ENCODE measurements around the gene INCENP. TPM values are rescaled to one million over a fixed set of nuclear protein-coding genes. Genes with fewer than 3 reads are reported as not detected.
A peak's percentile ranks its signal among the peaks of the same experiment; 100 is the strongest.

The INCENP gene
- total and polyA plus RNA-seq, 2 experiments from 2014 or later: 35.6 to 131 TPM

DNA sequence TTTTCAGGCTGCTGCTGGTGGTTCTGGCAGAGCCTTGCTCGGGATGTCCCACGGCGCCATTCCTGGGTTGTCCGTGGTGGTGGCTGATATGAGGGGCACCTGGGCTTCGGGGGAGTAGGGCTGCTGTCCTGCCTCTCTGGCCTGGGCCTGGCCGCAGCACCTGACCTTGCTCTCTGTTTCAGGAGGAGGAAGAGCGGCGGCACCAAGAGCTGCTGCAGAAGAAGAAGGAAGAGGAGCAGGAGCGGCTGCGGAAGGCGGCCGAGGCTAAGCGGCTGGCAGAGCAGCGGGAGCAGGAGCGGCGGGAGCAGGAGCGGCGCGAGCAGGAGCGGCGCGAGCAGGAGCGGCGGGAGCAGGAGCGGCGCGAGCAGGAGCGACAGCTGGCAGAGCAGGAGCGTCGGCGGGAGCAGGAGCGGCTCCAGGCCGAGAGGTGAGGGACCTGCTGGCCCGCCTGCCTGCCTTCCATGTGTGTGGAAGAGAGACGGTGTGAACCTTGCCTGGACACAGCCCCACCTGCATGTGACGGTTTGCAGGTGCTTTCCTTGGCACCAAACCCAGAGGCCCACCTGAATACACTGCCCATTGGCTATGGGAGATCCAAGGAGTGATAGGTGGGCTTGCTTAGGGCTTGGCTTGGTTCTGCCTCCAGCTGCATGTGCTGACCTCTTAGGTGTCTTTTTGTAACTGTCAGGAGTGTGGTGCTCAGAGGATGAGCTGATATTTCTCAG is 22.8 kb downstream of the INCENP start:
- DNase-seq (ENCODE audit: low spot score) (no peak), ATAC-seq (no peak)
- Mint-ChIP-seq H3K27me3 (ENCODE audit: insufficient read depth, low read depth, poor library complexity) (peaks cover 18% of the 10 kb centered on the region), H3K4me1 (no peaks in the 10 kb centered on the region), H3K9me3 (no peaks in the 10 kb centered on the region), H3K27ac (no peak overlapping the region), H3K36me3 (ENCODE audit: low read depth) (peaks cover 82% of the 10 kb centered on the region), H3K4me3 (no peak overlapping the region)
- H2AFZ ChIP-seq: no peak overlapping the region
- H3F3A ChIP-seq (replicated peaks; ENCODE audit: low read depth): no peaks in the 10 kb centered on the region
- no peak overlapping the region for H3K27ac ChIP-seq (ENCODE audit: low read depth)
- H3K4me2 ChIP-seq: no peak overlapping the region
- no peaks in the 10 kb centered on the region for H3K9me2 ChIP-seq (ENCODE audit: insufficient read depth)
- H3K27me3 ChIP-seq (ENCODE audit: insufficient read depth): no peaks in the 10 kb centered on the region
- TF ChIP-seq ZNF331 (CRISPR knock-in tag; IDR thresholded peaks at IDR 0.05; ENCODE audit: low read depth) (no peak), EZH2phosphoT487 (IDR thresholded peaks at IDR 0.05; ENCODE audit: unreplicated experiment) (no peak), CREB1 (CRISPR knock-in tag; IDR thresholded peaks at IDR 0.05; ENCODE audit: low read depth) (no peak), ZNF114 (CRISPR knock-in tag; IDR thresholded peaks at IDR 0.05) (no peak)
- TF ChIP-seq, protein P1, sequence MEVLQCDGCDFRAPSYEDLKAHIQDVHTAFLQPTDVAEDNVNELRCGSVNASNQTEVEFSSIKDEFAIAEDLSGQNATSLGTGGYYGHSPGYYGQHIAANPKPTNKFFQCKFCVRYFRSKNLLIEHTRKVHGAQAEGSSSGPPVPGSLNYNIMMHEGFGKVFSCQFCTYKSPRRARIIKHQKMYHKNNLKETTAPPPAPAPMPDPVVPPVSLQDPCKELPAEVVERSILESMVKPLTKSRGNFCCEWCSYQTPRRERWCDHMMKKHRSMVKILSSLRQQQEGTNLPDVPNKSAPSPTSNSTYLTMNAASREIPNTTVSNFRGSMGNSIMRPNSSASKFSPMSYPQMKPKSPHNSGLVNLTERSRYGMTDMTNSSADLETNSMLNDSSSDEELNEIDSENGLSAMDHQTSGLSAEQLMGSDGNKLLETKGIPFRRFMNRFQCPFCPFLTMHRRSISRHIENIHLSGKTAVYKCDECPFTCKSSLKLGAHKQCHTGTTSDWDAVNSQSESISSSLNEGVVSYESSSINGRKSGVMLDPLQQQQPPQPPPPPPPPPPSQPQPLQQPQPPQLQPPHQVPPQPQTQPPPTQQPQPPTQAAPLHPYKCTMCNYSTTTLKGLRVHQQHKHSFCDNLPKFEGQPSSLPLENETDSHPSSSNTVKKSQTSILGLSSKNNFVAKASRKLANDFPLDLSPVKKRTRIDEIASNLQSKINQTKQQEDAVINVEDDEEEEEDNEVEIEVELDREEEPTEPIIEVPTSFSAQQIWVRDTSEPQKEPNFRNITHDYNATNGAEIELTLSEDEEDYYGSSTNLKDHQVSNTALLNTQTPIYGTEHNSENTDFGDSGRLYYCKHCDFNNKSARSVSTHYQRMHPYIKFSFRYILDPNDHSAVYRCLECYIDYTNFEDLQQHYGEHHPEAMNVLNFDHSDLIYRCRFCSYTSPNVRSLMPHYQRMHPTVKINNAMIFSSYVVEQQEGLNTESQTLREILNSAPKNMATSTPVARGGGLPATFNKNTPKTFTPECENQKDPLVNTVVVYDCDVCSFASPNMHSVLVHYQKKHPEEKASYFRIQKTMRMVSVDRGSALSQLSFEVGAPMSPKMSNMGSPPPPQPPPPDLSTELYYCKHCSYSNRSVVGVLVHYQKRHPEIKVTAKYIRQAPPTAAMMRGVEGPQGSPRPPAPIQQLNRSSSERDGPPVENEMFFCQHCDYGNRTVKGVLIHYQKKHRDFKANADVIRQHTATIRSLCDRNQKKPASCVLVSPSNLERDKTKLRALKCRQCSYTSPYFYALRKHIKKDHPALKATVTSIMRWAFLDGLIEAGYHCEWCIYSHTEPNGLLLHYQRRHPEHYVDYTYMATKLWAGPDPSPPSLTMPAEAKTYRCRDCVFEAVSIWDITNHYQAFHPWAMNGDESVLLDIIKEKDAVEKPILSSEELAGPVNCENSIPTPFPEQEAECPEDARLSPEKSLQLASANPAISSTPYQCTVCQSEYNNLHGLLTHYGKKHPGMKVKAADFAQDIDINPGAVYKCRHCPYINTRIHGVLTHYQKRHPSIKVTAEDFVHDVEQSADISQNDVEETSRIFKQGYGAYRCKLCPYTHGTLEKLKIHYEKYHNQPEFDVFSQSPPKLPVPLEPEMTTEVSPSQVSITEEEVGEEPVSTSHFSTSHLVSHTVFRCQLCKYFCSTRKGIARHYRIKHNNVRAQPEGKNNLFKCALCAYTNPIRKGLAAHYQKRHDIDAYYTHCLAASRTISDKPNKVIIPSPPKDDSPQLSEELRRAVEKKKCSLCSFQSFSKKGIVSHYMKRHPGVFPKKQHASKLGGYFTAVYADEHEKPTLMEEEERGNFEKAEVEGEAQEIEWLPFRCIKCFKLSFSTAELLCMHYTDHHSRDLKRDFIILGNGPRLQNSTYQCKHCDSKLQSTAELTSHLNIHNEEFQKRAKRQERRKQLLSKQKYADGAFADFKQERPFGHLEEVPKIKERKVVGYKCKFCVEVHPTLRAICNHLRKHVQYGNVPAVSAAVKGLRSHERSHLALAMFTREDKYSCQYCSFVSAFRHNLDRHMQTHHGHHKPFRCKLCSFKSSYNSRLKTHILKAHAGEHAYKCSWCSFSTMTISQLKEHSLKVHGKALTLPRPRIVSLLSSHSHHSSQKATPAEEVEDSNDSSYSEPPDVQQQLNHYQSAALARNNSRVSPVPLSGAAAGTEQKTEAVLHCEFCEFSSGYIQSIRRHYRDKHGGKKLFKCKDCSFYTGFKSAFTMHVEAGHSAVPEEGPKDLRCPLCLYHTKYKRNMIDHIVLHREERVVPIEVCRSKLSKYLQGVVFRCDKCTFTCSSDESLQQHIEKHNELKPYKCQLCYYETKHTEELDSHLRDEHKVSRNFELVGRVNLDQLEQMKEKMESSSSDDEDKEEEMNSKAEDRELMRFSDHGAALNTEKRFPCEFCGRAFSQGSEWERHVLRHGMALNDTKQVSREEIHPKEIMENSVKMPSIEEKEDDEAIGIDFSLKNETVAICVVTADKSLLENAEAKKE (CRISPR knock-in tag; IDR thresholded peaks at IDR 0.05): no peak
- H4K20me1 ChIP-seq (replicated peaks; ENCODE audit: insufficient read depth): peaks cover 5% of the 10 kb centered on the region; the same call in 1 of the 2 replicates
- H3K4me3 ChIP-seq: no peak overlapping the region
- H3K79me2 ChIP-seq (replicated peaks; ENCODE audit: insufficient read depth): no peaks in the 10 kb centered on the region
- H3K36me3 ChIP-seq (ENCODE audit: insufficient read depth): peaks cover 26% of the 10 kb centered on the region
- no peaks in the 10 kb centered on the region for H3K4me1 ChIP-seq (ENCODE audit: insufficient read depth)

DNA sequence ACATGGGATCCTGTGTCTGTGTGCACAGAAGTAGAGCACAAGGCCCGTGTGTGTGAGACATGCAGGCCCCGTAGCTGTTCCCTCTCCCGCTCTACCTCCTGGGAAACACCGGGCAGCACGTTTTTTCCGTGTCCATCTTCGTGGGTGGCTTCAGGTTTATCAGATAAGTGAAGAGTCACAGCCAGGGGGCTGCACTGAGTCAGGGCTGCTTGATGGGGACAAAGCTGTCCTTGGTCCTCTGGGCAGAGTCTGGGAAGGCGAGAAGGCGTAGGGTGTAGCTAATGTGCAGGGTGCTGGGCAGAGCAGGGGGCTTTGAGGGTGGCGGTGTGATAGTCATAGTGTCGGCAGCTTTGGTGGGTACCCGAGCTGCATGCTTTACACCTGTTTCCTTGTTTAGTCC is 23.7 kb downstream of the INCENP start:
- Histone ChIP-seq H3K79me2 (replicated peaks; ENCODE audit: insufficient read depth) (no peaks in the 10 kb centered on the region), H4K20me1 (replicated peaks; ENCODE audit: insufficient read depth) (peaks cover 5% of the 10 kb centered on the region; the same call in 1 of the 2 replicates), H3K27ac (ENCODE audit: low read depth) (no peak overlapping the region), H3K27me3 (ENCODE audit: insufficient read depth) (no peaks in the 10 kb centered on the region), H3K9me2 (ENCODE audit: insufficient read depth) (no peaks in the 10 kb centered on the region), H3K4me2 (no peak overlapping the region), H2AFZ (no peak overlapping the region), H3K36me3 (ENCODE audit: insufficient read depth) (peaks cover 26% of the 10 kb centered on the region), H3F3A (replicated peaks; ENCODE audit: low read depth) (no peaks in the 10 kb centered on the region), H3K4me1 (ENCODE audit: insufficient read depth) (no peaks in the 10 kb centered on the region), H3K4me3 (no peak overlapping the region)
- ATAC-seq: no peak
- no peak for DNase-seq (ENCODE audit: low spot score)
- Mint-ChIP-seq H3K36me3 (ENCODE audit: low read depth) (peaks cover 85% of the 10 kb centered on the region), H3K27me3 (ENCODE audit: insufficient read depth, low read depth, poor library complexity) (peaks cover 18% of the 10 kb centered on the region), H3K4me1 (no peaks in the 10 kb centered on the region), H3K4me3 (no peak overlapping the region), H3K27ac (no peak overlapping the region), H3K9me3 (no peaks in the 10 kb centered on the region)
- TF ChIP-seq EZH2phosphoT487 (IDR thresholded peaks at IDR 0.05; ENCODE audit: unreplicated experiment): no peak
- TF ChIP-seq, protein P2, sequence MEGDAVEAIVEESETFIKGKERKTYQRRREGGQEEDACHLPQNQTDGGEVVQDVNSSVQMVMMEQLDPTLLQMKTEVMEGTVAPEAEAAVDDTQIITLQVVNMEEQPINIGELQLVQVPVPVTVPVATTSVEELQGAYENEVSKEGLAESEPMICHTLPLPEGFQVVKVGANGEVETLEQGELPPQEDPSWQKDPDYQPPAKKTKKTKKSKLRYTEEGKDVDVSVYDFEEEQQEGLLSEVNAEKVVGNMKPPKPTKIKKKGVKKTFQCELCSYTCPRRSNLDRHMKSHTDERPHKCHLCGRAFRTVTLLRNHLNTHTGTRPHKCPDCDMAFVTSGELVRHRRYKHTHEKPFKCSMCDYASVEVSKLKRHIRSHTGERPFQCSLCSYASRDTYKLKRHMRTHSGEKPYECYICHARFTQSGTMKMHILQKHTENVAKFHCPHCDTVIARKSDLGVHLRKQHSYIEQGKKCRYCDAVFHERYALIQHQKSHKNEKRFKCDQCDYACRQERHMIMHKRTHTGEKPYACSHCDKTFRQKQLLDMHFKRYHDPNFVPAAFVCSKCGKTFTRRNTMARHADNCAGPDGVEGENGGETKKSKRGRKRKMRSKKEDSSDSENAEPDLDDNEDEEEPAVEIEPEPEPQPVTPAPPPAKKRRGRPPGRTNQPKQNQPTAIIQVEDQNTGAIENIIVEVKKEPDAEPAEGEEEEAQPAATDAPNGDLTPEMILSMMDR (conservative IDR thresholded peaks at IDR 0.05; ENCODE audit: low read depth in 2 of 2): peak in 1 of 2 experiments; percentile 35; a peak in 2 of 4 replicates
- TF ChIP-seq POLR2AphosphoS5 (IDR thresholded peaks at IDR 0.05; ENCODE audit: low read depth): no peak
- no peak for TF ChIP-seq NANOG (IDR thresholded peaks at IDR 0.05; ENCODE audit: borderline replicate concordance)

Data from GM23338 (cell line).